Measurements from ENCODE around the gene RBM18. TPM values are rescaled to one million over a fixed set of nuclear protein-coding genes. Genes with fewer than 3 reads are reported as not detected.

RBM18 gene
- total RNA-seq, 4 donors from 2014 or later: 0.80 to 9.7 (median 4.6) TPM

GRCh38 chr9:122307061-122307460, 42.4 kb upstream of the RBM18 start:
- DNase-seq: no peak
- Histone ChIP-seq H3K27me3 (no peaks in the 10 kb centered on the region), H3K36me3 (peaks cover 0 to 14% (median 7%) of the 10 kb centered on the region in 4 donors), H3K27ac (no peak overlapping the region), H3K9me3 (no peaks in the 10 kb centered on the region), H3K4me1 (peaks cover 0 to 4% (median 0%) of the 10 kb centered on the region in 4 donors), H3K4me3 (no peak overlapping the region)
- intact Hi-C loops (cut with DNase I; ENCODE audit: low total_unique reads) (no loop called here), in situ Hi-C loops (cut with MboI; ENCODE audit: low pct_ligation_motif_present in 1 of 4, low pct_unique_long_range_greater_than_20kb in 1 of 4, low sequenced_read_pairs in 3 of 4) (no loop called here)
- 73 to 83% methylated on average over 2 to 5 of the region's 5 CpGs for WGBS, 2 donors (ENCODE audit: low coverage in 1 of 2)
- TF ChIP-seq, protein P1, sequence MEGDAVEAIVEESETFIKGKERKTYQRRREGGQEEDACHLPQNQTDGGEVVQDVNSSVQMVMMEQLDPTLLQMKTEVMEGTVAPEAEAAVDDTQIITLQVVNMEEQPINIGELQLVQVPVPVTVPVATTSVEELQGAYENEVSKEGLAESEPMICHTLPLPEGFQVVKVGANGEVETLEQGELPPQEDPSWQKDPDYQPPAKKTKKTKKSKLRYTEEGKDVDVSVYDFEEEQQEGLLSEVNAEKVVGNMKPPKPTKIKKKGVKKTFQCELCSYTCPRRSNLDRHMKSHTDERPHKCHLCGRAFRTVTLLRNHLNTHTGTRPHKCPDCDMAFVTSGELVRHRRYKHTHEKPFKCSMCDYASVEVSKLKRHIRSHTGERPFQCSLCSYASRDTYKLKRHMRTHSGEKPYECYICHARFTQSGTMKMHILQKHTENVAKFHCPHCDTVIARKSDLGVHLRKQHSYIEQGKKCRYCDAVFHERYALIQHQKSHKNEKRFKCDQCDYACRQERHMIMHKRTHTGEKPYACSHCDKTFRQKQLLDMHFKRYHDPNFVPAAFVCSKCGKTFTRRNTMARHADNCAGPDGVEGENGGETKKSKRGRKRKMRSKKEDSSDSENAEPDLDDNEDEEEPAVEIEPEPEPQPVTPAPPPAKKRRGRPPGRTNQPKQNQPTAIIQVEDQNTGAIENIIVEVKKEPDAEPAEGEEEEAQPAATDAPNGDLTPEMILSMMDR (IDR thresholded peaks at IDR 0.05): no peak
- TF ChIP-seq POLR2AphosphoS5 (IDR thresholded peaks at IDR 0.05) (no peak), POLR2A (IDR thresholded peaks at IDR 0.05) (no peak), EP300 (IDR thresholded peaks at IDR 0.05; ENCODE audit: low read depth) (no peak)

- no peak for DNase-seq
- WGBS, 2 donors (ENCODE audit: low coverage in 1 of 2): 54 to 68% methylated on average over 5 of the region's 5 CpGs
- no peak overlapping the region for H3K4me3 ChIP-seq
- peaks cover 0 to 21% (median 6%) of the 10 kb centered on the region in 4 donors for H3K36me3 ChIP-seq
- H3K4me1 ChIP-seq: no peaks in the 10 kb centered on the region
- in situ Hi-C loops (cut with MboI; ENCODE audit: low pct_ligation_motif_present in 1 of 4, low pct_unique_long_range_greater_than_20kb in 1 of 4, low sequenced_read_pairs in 3 of 4): no loop called here
- TF ChIP-seq EP300 (IDR thresholded peaks at IDR 0.05; ENCODE audit: low read depth): no peak
- no peak for TF ChIP-seq POLR2AphosphoS5 (IDR thresholded peaks at IDR 0.05)
- TF ChIP-seq, protein P1 (IDR thresholded peaks at IDR 0.05): no peak
- no peak for TF ChIP-seq POLR2A (IDR thresholded peaks at IDR 0.05)
- H3K9me3 ChIP-seq: no peaks in the 10 kb centered on the region
- H3K27me3 ChIP-seq: no peaks in the 10 kb centered on the region
- H3K27ac ChIP-seq: no peak overlapping the region
- intact Hi-C loops (cut with DNase I; ENCODE audit: low total_unique reads): no loop called here
Observed at GRCh38 chr9:122302237-122303093, 37.8 kb upstream of the RBM18 start.

- in situ Hi-C loops (cut with MboI; ENCODE audit: low pct_ligation_motif_present in 1 of 4, low pct_unique_long_range_greater_than_20kb in 1 of 4, low sequenced_read_pairs in 3 of 4): no loop called here
- no peaks in the 10 kb centered on the region for H3K9me3 ChIP-seq
- peaks cover 0 to 15% (median 7%) of the 10 kb centered on the region in 4 donors for H3K36me3 ChIP-seq
- no peak for DNase-seq
- TF ChIP-seq EP300 (IDR thresholded peaks at IDR 0.05; ENCODE audit: low read depth) (no peak), POLR2AphosphoS5 (IDR thresholded peaks at IDR 0.05) (no peak), POLR2A (IDR thresholded peaks at IDR 0.05) (no peak)
- TF ChIP-seq, protein P1 (IDR thresholded peaks at IDR 0.05): no peak
- H3K27ac ChIP-seq: no peak overlapping the region
- intact Hi-C loops (cut with DNase I; ENCODE audit: low total_unique reads): no loop called here
- no peaks in the 10 kb centered on the region for H3K27me3 ChIP-seq
- no peaks in the 10 kb centered on the region for H3K4me1 ChIP-seq
- no peak overlapping the region for H3K4me3 ChIP-seq
- WGBS, 2 donors (ENCODE audit: low coverage in 1 of 2): 69 to 94% methylated on average over 2 to 3 of the region's 3 CpGs
Observed at GRCh38 chr9:122297512-122297911, 32.9 kb upstream of the RBM18 start.

GRCh38 chr9:122294531-122294930, 29.9 kb upstream of the RBM18 start:
- Histone ChIP-seq H3K36me3 (peaks cover 0 to 20% (median 11%) of the 10 kb centered on the region in 4 donors), H3K27me3 (no peaks in the 10 kb centered on the region), H3K4me3 (no peak overlapping the region), H3K9me3 (no peaks in the 10 kb centered on the region), H3K4me1 (no peaks in the 10 kb centered on the region), H3K27ac (no peak overlapping the region)
- TF ChIP-seq, protein P1 (IDR thresholded peaks at IDR 0.05): no peak
- TF ChIP-seq EP300 (IDR thresholded peaks at IDR 0.05; ENCODE audit: low read depth): no peak
- TF ChIP-seq POLR2A (IDR thresholded peaks at IDR 0.05): no peak
- TF ChIP-seq POLR2AphosphoS5 (IDR thresholded peaks at IDR 0.05): no peak
- intact Hi-C loops (cut with DNase I; ENCODE audit: low total_unique reads) (no loop called here), in situ Hi-C loops (cut with MboI; ENCODE audit: low pct_ligation_motif_present in 1 of 4, low pct_unique_long_range_greater_than_20kb in 1 of 4, low sequenced_read_pairs in 3 of 4) (no loop called here)
- 61 to 67% methylated on average over 4 of the region's 4 CpGs for WGBS, 2 donors (ENCODE audit: low coverage in 1 of 2)
- no peak for DNase-seq
